PFSK-1 (cell line): ENCODE data around the gene TGFBR3L.

Experiments
- FOXP2 ChIP-seq: optimal IDR thresholded peaks from 2 replicates; pipeline ENCODE3; 2011; ENCODE audit warnings: borderline replicate concordance, control low read depth, inconsistent platforms; ENCODE audit not compliant: insufficient read depth; ENCODE audit errors: extremely low read length, extremely low read depth
- POLR2AphosphoS5 ChIP-seq: IDR thresholded peaks from 2 replicates; pipeline ENCODE4 v1.6.1; 2012; ENCODE audit warnings: low read depth, mild to moderate bottlenecking, control low read depth, low read length, moderate library complexity
- SIN3A ChIP-seq: IDR thresholded peaks from 2 replicates; pipeline ENCODE4 v1.6.1; 2012; ENCODE audit warnings: mild to moderate bottlenecking, low read length, moderate library complexity, borderline replicate concordance; ENCODE audit not compliant: insufficient read depth
- TAF1 ChIP-seq: IDR thresholded peaks from 2 replicates; pipeline ENCODE4 v1.6.1; 2012; ENCODE audit warnings: low read length, control low read depth, borderline replicate concordance; ENCODE audit not compliant: insufficient read depth
- TF ChIP-seq, protein P1 (sequence below), 2 experiments: IDR thresholded peaks; 2 replicates each; pipeline versions ENCODE4 v1.6.1 to v1.8.0; 2011 to 2012; ENCODE audit warnings: low read depth in 2 of 2, low read length in 2 of 2, control low read depth in 1 of 2, inconsistent platforms in 1 of 2, mild to moderate bottlenecking in 1 of 2, moderate library complexity in 1 of 2; ENCODE audit not compliant: insufficient read depth in 1 of 2

Gene TGFBR3L

GRCh38 chr19:7888826-7889217, 25.8 kb upstream of the TGFBR3L start:
- no peak for TF ChIP-seq FOXP2
- TF ChIP-seq TAF1 = no peak
- no peak for TF ChIP-seq SIN3A
- TF ChIP-seq POLR2AphosphoS5 = no peak
- TF ChIP-seq, protein P1, sequence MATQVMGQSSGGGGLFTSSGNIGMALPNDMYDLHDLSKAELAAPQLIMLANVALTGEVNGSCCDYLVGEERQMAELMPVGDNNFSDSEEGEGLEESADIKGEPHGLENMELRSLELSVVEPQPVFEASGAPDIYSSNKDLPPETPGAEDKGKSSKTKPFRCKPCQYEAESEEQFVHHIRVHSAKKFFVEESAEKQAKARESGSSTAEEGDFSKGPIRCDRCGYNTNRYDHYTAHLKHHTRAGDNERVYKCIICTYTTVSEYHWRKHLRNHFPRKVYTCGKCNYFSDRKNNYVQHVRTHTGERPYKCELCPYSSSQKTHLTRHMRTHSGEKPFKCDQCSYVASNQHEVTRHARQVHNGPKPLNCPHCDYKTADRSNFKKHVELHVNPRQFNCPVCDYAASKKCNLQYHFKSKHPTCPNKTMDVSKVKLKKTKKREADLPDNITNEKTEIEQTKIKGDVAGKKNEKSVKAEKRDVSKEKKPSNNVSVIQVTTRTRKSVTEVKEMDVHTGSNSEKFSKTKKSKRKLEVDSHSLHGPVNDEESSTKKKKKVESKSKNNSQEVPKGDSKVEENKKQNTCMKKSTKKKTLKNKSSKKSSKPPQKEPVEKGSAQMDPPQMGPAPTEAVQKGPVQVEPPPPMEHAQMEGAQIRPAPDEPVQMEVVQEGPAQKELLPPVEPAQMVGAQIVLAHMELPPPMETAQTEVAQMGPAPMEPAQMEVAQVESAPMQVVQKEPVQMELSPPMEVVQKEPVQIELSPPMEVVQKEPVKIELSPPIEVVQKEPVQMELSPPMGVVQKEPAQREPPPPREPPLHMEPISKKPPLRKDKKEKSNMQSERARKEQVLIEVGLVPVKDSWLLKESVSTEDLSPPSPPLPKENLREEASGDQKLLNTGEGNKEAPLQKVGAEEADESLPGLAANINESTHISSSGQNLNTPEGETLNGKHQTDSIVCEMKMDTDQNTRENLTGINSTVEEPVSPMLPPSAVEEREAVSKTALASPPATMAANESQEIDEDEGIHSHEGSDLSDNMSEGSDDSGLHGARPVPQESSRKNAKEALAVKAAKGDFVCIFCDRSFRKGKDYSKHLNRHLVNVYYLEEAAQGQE (IDR thresholded peaks at IDR 0.05; ENCODE audit: insufficient read depth in 1 of 2, low read depth in 2 of 2, low read length in 2 of 2) = no peak

DNA sequence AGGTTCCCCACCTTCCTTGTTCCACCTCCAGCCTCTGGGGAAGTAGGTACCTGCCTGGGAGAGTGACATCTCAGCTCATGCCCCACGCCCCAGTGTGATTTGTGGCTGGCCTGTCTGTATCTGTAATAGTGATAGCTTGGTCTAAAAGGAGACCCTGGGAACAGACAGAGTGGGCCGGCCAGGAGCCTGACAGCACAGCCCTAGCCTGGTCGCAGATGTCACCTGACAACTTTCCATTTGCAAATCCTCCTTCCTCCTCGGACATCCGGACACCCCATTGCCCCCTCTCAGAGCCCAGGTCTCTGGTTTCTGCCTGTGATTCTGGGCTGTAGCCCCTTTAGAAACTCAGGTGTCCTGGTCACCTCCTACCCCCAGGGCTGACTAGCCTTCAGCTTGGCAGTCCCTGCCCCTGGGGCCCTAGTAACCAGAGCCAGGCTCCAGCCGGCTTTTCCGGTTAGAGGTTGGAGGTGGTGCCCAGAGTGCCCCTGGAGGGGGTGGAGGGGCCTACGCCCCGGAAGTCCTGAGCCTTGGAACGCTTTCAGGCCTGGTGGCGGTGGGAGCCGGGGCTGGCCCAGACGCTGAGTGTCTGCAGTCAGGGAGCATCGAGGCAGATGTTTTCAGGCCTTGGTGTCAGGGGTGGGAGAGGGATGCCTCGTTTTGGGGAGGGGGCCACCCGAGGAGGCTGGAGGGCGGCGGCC, 19.9 kb upstream of the TGFBR3L start:
- TF ChIP-seq, protein P1 (IDR thresholded peaks at IDR 0.05; ENCODE audit: insufficient read depth in 1 of 2, low read depth in 2 of 2, low read length in 2 of 2) = no peak
- TF ChIP-seq POLR2AphosphoS5 (no peak), FOXP2 (no peak), TAF1 (no peak), SIN3A (no peak)

- TF ChIP-seq TAF1 = no peak
- no peak for TF ChIP-seq POLR2AphosphoS5
- no peak for TF ChIP-seq SIN3A
- TF ChIP-seq, protein P1 (IDR thresholded peaks at IDR 0.05; ENCODE audit: insufficient read depth in 1 of 2, low read depth in 2 of 2, low read length in 2 of 2) = no peak
- TF ChIP-seq FOXP2 = no peak
Observed at GRCh38 chr19:7895565-7895964, 19.1 kb upstream of the TGFBR3L start.

- TF ChIP-seq FOXP2 = no peak
- no peak for TF ChIP-seq POLR2AphosphoS5
- TF ChIP-seq SIN3A = no peak
- TF ChIP-seq, protein P1 (IDR thresholded peaks at IDR 0.05; ENCODE audit: insufficient read depth in 1 of 2, low read depth in 2 of 2, low read length in 2 of 2) = no peak
- no peak for TF ChIP-seq TAF1
Observed at GRCh38 chr19:7897292-7897691, 17.3 kb upstream of the TGFBR3L start.

GRCh38 chr19:7898967-7899366, 15.7 kb upstream of the TGFBR3L start:
- TF ChIP-seq TAF1 (no peak), POLR2AphosphoS5 (no peak), SIN3A (no peak), FOXP2 (no peak)
- TF ChIP-seq, protein P1 (IDR thresholded peaks at IDR 0.05; ENCODE audit: insufficient read depth in 1 of 2, low read depth in 2 of 2, low read length in 2 of 2) = no peak
